ENCODE data around the gene PPP6R3. TPM values are rescaled to one million over a fixed set of nuclear protein-coding genes. Genes with fewer than 3 reads are reported as not detected.

The PPP6R3 gene
- total RNA-seq, 1 experiment from 2014 or later = 129 TPM

GRCh38 chr11:68546555-68546954, 86.0 kb downstream of the PPP6R3 start:
- Histone ChIP-seq H3K4me1 (replicated peaks; ENCODE audit: insufficient read depth) (peaks cover 25% of the 10 kb centered on the region), H3K4me3 (no peak overlapping the region), H3K4me2 (peak overlapping the region; percentile 15; the same call in 1 of the 2 replicates), H3K27me3 (ENCODE audit: insufficient read depth, low read depth) (no peaks in the 10 kb centered on the region), H3K27ac (peak overlapping the region; percentile 4; the same call in 1 of the 2 replicates), H2AFZ (no peak overlapping the region), H3F3A (ENCODE audit: insufficient read depth, low read depth) (peaks cover 37% of the 10 kb centered on the region), H3K9me2 (ENCODE audit: insufficient read depth) (no peaks in the 10 kb centered on the region), H3K79me2 (ENCODE audit: low read depth) (peaks cover 59% of the 10 kb centered on the region), H3K36me3 (ENCODE audit: low read depth) (peaks cover 45% of the 10 kb centered on the region; the same call in 1 of the 2 replicates), H4K20me1 (ENCODE audit: insufficient read depth) (peaks cover 70% of the 10 kb centered on the region), H3K9me3 (ENCODE audit: insufficient read depth, low read depth) (no peaks in the 10 kb centered on the region)
- no peak for TF ChIP-seq EZH2 (IDR thresholded peaks at IDR 0.05; ENCODE audit: low read depth)
- ChIA-PET POLR2A (ENCODE audit: unreplicated experiment) (no interaction called here), CTCF (no interaction called here)
- intact Hi-C loops (cut with micrococcal nuclease; ENCODE audit: unreplicated experiment) = no loop called here
- DNase-seq = no peak
- BruUV-seq (replicated peaks) = no TSS peak

- peaks cover 40% of the 10 kb centered on the region for H4K20me1 ChIP-seq (ENCODE audit: insufficient read depth)
- no peak overlapping the region for H3K4me3 ChIP-seq
- peaks cover 25% of the 10 kb centered on the region for H3F3A ChIP-seq (ENCODE audit: insufficient read depth, low read depth)
- H3K9me3 ChIP-seq (ENCODE audit: insufficient read depth, low read depth) = no peaks in the 10 kb centered on the region
- ChIA-PET CTCF (no interaction called here), POLR2A (ENCODE audit: unreplicated experiment) (no interaction called here)
- H3K27ac ChIP-seq = no peak overlapping the region
- no peak overlapping the region for H3K4me2 ChIP-seq
- no peak overlapping the region for H2AFZ ChIP-seq
- peaks cover 50% of the 10 kb centered on the region for H3K36me3 ChIP-seq (ENCODE audit: low read depth)
- H3K4me1 ChIP-seq (replicated peaks; ENCODE audit: insufficient read depth) = peaks cover 15% of the 10 kb centered on the region
- no TSS peak for BruUV-seq (replicated peaks)
- DNase-seq = no peak
- intact Hi-C loops (cut with micrococcal nuclease; ENCODE audit: unreplicated experiment) = no loop called here
- no peaks in the 10 kb centered on the region for H3K27me3 ChIP-seq (ENCODE audit: insufficient read depth, low read depth)
- no peaks in the 10 kb centered on the region for H3K9me2 ChIP-seq (ENCODE audit: insufficient read depth)
- H3K79me2 ChIP-seq (ENCODE audit: low read depth) = peaks cover 40% of the 10 kb centered on the region
- no peak for TF ChIP-seq EZH2 (IDR thresholded peaks at IDR 0.05; ENCODE audit: low read depth)
- no peak for TF ChIP-seq CTCF (conservative IDR thresholded peaks at IDR 0.05)
Observed at GRCh38 chr11:68549789-68550484, 89.4 kb downstream of the PPP6R3 start.

- Histone ChIP-seq H3K9me2 (ENCODE audit: insufficient read depth) (no peaks in the 10 kb centered on the region), H3F3A (ENCODE audit: insufficient read depth, low read depth) (peaks cover 22% of the 10 kb centered on the region), H3K9me3 (ENCODE audit: insufficient read depth, low read depth) (no peaks in the 10 kb centered on the region), H3K79me2 (ENCODE audit: low read depth) (peaks cover 35% of the 10 kb centered on the region), H3K4me3 (no peak overlapping the region), H3K4me2 (no peak overlapping the region), H3K27ac (no peak overlapping the region), H3K27me3 (ENCODE audit: insufficient read depth, low read depth) (no peaks in the 10 kb centered on the region), H3K36me3 (ENCODE audit: low read depth) (peaks cover 45% of the 10 kb centered on the region), H4K20me1 (ENCODE audit: insufficient read depth) (peaks cover 40% of the 10 kb centered on the region), H3K4me1 (replicated peaks; ENCODE audit: insufficient read depth) (peaks cover 10% of the 10 kb centered on the region), H2AFZ (no peak overlapping the region)
- no peak for DNase-seq
- ChIA-PET CTCF (no interaction called here), POLR2A (ENCODE audit: unreplicated experiment) (no interaction called here)
- BruUV-seq (replicated peaks) = no TSS peak
- intact Hi-C loops (cut with micrococcal nuclease; ENCODE audit: unreplicated experiment) = no loop called here
- TF ChIP-seq CTCF (conservative IDR thresholded peaks at IDR 0.05) (no peak), EZH2 (IDR thresholded peaks at IDR 0.05; ENCODE audit: low read depth) (no peak)
Observed at GRCh38 chr11:68550485-68550817, 89.9 kb downstream of the PPP6R3 start.

- no peaks in the 10 kb centered on the region for H3K9me3 ChIP-seq (ENCODE audit: insufficient read depth, low read depth)
- POLR2A ChIA-PET (ENCODE audit: unreplicated experiment) = no interaction called here
- no peak for DNase-seq
- H3K27me3 ChIP-seq (ENCODE audit: insufficient read depth, low read depth) = no peaks in the 10 kb centered on the region
- no peak overlapping the region for H3K27ac ChIP-seq
- TF ChIP-seq EZH2 (IDR thresholded peaks at IDR 0.05; ENCODE audit: low read depth) = no peak
- peaks cover 40% of the 10 kb centered on the region for H4K20me1 ChIP-seq (ENCODE audit: insufficient read depth)
- no TSS peak for BruUV-seq (replicated peaks)
- H2AFZ ChIP-seq = no peak overlapping the region
- peaks cover 39% of the 10 kb centered on the region for H3K36me3 ChIP-seq (ENCODE audit: low read depth)
- peaks cover 2% of the 10 kb centered on the region for H3K4me1 ChIP-seq (replicated peaks; ENCODE audit: insufficient read depth)
- H3K9me2 ChIP-seq (ENCODE audit: insufficient read depth) = no peaks in the 10 kb centered on the region
- no peak overlapping the region for H3K4me2 ChIP-seq
- CTCF ChIA-PET = no interaction called here
- no peak overlapping the region for H3K4me3 ChIP-seq
- H3K79me2 ChIP-seq (ENCODE audit: low read depth) = peaks cover 31% of the 10 kb centered on the region
- H3F3A ChIP-seq (ENCODE audit: insufficient read depth, low read depth) = peaks cover 14% of the 10 kb centered on the region
- intact Hi-C loops (cut with micrococcal nuclease; ENCODE audit: unreplicated experiment) = no loop called here
Observed at GRCh38 chr11:68551223-68551622, 90.7 kb downstream of the PPP6R3 start.
